NCI-H748 (cell line): ENCODE data around the gene BTG2.
"Not testable (repeated sequence)": the region's sequence is repeated elsewhere in the genome, so short reads cannot be mapped to it uniquely, and the experiment has no call there.

ENCODE experiments used
- DNase-seq: peaks from one replicate; lab custom pipeline; 2025; ENCODE audit not compliant: unreplicated experiment; lab: John Stamatoyannopoulos, UW

The BTG2 gene

GRCh38 chr1:203291201-203292096 is 13.9 kb upstream of the BTG2 start:
- DNase-seq, result peak; percentile 88

- no peak for DNase-seq
Measured at GRCh38 chr1:203295796-203296195, 9.5 kb upstream of the BTG2 start.

GRCh38 chr1:203296460-203297073 is 8.8 kb upstream of the BTG2 start:
- DNase-seq, result no peak

- no peak for DNase-seq
Measured at GRCh38 chr1:203299169-203299568, 6.2 kb upstream of the BTG2 start.

GRCh38 chr1:203299719-203300429 is 5.4 kb upstream of the BTG2 start:
- DNase-seq, result not testable (repeated sequence)

- no peak for DNase-seq
Measured at GRCh38 chr1:203300441-203301330, 4.6 kb upstream of the BTG2 start.

GRCh38 chr1:203301331-203301668 is 4.0 kb upstream of the BTG2 start:
- no peak for DNase-seq

GRCh38 chr1:203302456-203302855 is 2.9 kb upstream of the BTG2 start:
- DNase-seq, result no peak

- no peak for DNase-seq
Measured at GRCh38 chr1:203302894-203303293, 2.4 kb upstream of the BTG2 start.

- no peak for DNase-seq
Measured at GRCh38 chr1:203304391-203304918, 864 bp upstream of the BTG2 start.

GRCh38 chr1:203305809-203306088 is 430 bp downstream of the BTG2 start:
- DNase-seq, result peak; percentile 38

GRCh38 chr1:203306089-203306964 is 1.0 kb downstream of the BTG2 start:
- peak; percentile 82 for DNase-seq

- peak; percentile 32 for DNase-seq
Measured at GRCh38 chr1:203306965-203307541, 1.7 kb downstream of the BTG2 start.

GRCh38 chr1:203307641-203308126 is 2.4 kb downstream of the BTG2 start:
- no peak for DNase-seq

- no peak for DNase-seq
Measured at GRCh38 chr1:203308328-203308922, 3.1 kb downstream of the BTG2 start.

GRCh38 chr1:203308923-203309331 is 3.6 kb downstream of the BTG2 start:
- no peak for DNase-seq

GRCh38 chr1:203311368-203312301 is 6.3 kb downstream of the BTG2 start:
- no peak for DNase-seq
